ENCODE measurements around the gene JPT2.

The JPT2 gene

GRCh38 chr16:1746693-1747195 lies 68.7 kb downstream of the JPT2 start:
- no peak overlapping the region for H3K4me3 ChIP-seq
- TF ChIP-seq, protein P1, sequence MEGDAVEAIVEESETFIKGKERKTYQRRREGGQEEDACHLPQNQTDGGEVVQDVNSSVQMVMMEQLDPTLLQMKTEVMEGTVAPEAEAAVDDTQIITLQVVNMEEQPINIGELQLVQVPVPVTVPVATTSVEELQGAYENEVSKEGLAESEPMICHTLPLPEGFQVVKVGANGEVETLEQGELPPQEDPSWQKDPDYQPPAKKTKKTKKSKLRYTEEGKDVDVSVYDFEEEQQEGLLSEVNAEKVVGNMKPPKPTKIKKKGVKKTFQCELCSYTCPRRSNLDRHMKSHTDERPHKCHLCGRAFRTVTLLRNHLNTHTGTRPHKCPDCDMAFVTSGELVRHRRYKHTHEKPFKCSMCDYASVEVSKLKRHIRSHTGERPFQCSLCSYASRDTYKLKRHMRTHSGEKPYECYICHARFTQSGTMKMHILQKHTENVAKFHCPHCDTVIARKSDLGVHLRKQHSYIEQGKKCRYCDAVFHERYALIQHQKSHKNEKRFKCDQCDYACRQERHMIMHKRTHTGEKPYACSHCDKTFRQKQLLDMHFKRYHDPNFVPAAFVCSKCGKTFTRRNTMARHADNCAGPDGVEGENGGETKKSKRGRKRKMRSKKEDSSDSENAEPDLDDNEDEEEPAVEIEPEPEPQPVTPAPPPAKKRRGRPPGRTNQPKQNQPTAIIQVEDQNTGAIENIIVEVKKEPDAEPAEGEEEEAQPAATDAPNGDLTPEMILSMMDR (IDR thresholded peaks at IDR 0.05), result no peak
- H3K27ac ChIP-seq, result no peak overlapping the region
- DNase-seq (ENCODE audit: low spot score), result no peak

DNA sequence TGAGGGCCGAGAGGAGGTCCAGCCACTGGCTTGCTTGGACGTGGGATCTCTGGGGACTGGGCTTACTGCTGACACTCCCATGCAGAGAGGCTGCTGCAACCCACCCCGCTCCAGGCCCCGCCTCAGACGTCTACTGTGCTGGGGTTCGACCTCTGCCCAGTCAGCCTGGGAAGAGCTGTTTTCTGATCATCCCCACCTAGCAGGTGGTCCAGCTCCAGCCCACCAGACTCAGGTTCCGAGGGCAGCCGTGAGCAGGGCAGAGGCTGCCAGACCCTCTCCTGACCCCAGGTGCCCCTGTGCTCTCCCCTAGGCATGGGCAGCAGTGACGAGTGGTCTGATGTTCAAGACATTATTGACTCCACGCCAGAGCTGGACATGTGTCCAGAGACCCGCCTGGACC lies 69.9 kb downstream of the JPT2 start:
- H3K27ac ChIP-seq, result no peak overlapping the region
- TF ChIP-seq, protein P1 (IDR thresholded peaks at IDR 0.05), result no peak
- no peak for DNase-seq (ENCODE audit: low spot score)
- no peak overlapping the region for H3K4me3 ChIP-seq

- Histone ChIP-seq H3K27ac (no peak overlapping the region), H3K4me3 (no peak overlapping the region)
- TF ChIP-seq, protein P1 (IDR thresholded peaks at IDR 0.05), result no peak
- DNase-seq (ENCODE audit: low spot score), result no peak
Measured at GRCh38 chr16:1749152-1750117, 71.4 kb downstream of the JPT2 start.
